Activated CD4-positive, CD25-positive, alpha-beta regulatory T cell treated with anti-CD3 and anti-CD28 coated beads, Interleukin-2, amount 50 U/mL, for 72 hours (primary cell): ENCODE measurements around the gene OR52N4.
"Not testable (repeated sequence)": the region's sequence is repeated elsewhere in the genome, so short reads cannot be mapped to it uniquely, and the experiment has no call there.

Source experiments
- DNase-seq: peaks from one replicate; pipeline ENCODE4 v3.0.0; 2021

Gene OR52N4

GRCh38 chr11:5753943-5754342 lies at the start of gene OR52N4:
Gene OR52N4, plus strand, starts transcription at chr11:5754243. Its CDS starts 498 bp downstream, at chr11:5754741.
- no peak for DNase-seq

- no peak for DNase-seq
Measured at GRCh38 chr11:5705688-5706087, 48.4 kb upstream of the OR52N4 start.

GRCh38 chr11:5712507-5712906 lies 41.5 kb upstream of the OR52N4 start:
- DNase-seq: no peak

- no peak for DNase-seq
Measured at GRCh38 chr11:5713695-5714094, 40.3 kb upstream of the OR52N4 start.

GRCh38 chr11:5716518-5716917 lies 37.5 kb upstream of the OR52N4 start:
- DNase-seq: not testable (repeated sequence)

- no peak for DNase-seq
Measured at GRCh38 chr11:5719703-5720495, 34.1 kb upstream of the OR52N4 start.

- DNase-seq: no peak
Measured at GRCh38 chr11:5722622-5723021, 31.4 kb upstream of the OR52N4 start.

- DNase-seq: no peak
Measured at GRCh38 chr11:5726351-5726750, 27.7 kb upstream of the OR52N4 start.

- no peak for DNase-seq
Measured at GRCh38 chr11:5727691-5728090, 26.4 kb upstream of the OR52N4 start.

GRCh38 chr11:5736396-5736795 lies 17.6 kb upstream of the OR52N4 start, which contains the start of gene OR56B1:
Gene OR56B1, plus strand, starts transcription at chr11:5736448. Its CDS starts 69 bp downstream, at chr11:5736517.
- DNase-seq: no peak

GRCh38 chr11:5737091-5737490 lies 17.0 kb upstream of the OR52N4 start:
- DNase-seq: no peak

- no peak for DNase-seq
Measured at GRCh38 chr11:5737670-5738392, 16.2 kb upstream of the OR52N4 start.

- DNase-seq: no peak
Measured at GRCh38 chr11:5738431-5738830, 15.6 kb upstream of the OR52N4 start.

GRCh38 chr11:5746614-5747013 lies 7.4 kb upstream of the OR52N4 start:
- DNase-seq: no peak

GRCh38 chr11:5749836-5750235 lies 4.2 kb upstream of the OR52N4 start:
- DNase-seq: no peak

- DNase-seq: no peak
Measured at GRCh38 chr11:5767056-5767455, 13.0 kb downstream of the OR52N4 start.

GRCh38 chr11:5783255-5783654 lies 29.2 kb downstream of the OR52N4 start, which contains the start of gene OR52N5:
Gene OR52N5, minus strand, starts transcription at chr11:5783355. Its CDS starts 4,721 bp downstream, at chr11:5778634.
- DNase-seq: no peak

- no peak for DNase-seq
Measured at GRCh38 chr11:5791165-5791564, 37.1 kb downstream of the OR52N4 start, which contains the start of gene OR52N1. Gene OR52N1, minus strand, starts transcription at chr11:5791265. Its CDS starts 2,449 bp downstream, at chr11:5788816.

GRCh38 chr11:5796541-5796940 lies 42.5 kb downstream of the OR52N4 start:
- no peak for DNase-seq

- no peak for DNase-seq
Measured at GRCh38 chr11:5803982-5804381, 49.9 kb downstream of the OR52N4 start.
